ENCODE measurements around the gene ATP7B.

The ATP7B gene

GRCh38 chr13:51943721-51944120 is 67.5 kb downstream of the ATP7B start:
- no peak for DNase-seq

GRCh38 chr13:51942189-51942588 is 69.1 kb downstream of the ATP7B start:
- DNase-seq = no peak

GRCh38 chr13:51938454-51938853 is 72.8 kb downstream of the ATP7B start:
- DNase-seq = no peak

GRCh38 chr13:51937320-51938290 is 73.6 kb downstream of the ATP7B start:
- DNase-seq = no peak

- DNase-seq = no peak
These were observed 75.7 kb downstream of the ATP7B start for GRCh38 chr13:51935326-51936171.

GRCh38 chr13:51934461-51935087 is 76.7 kb downstream of the ATP7B start:
- DNase-seq = no peak

- DNase-seq = no peak
These were observed 77.7 kb downstream of the ATP7B start for GRCh38 chr13:51933466-51934058.

- DNase-seq = no peak
These were observed 79.0 kb downstream of the ATP7B start for GRCh38 chr13:51932231-51932630.

GRCh38 chr13:51931606-51932005 is 79.6 kb downstream of the ATP7B start:
- no peak for DNase-seq

GRCh38 chr13:51929699-51930098 is 81.6 kb downstream of the ATP7B start:
- no peak for DNase-seq

GRCh38 chr13:51928231-51928630 is 83.0 kb downstream of the ATP7B start:
- no peak for DNase-seq

GRCh38 chr13:51927129-51927528 is 84.1 kb downstream of the ATP7B start:
- DNase-seq = no peak

GRCh38 chr13:51926528-51926885 is 84.7 kb downstream of the ATP7B start:
- DNase-seq = no peak

- DNase-seq = no peak
These were observed 85.3 kb downstream of the ATP7B start for GRCh38 chr13:51925865-51926527.

GRCh38 chr13:51924756-51925544 is 86.3 kb downstream of the ATP7B start:
- DNase-seq = no peak

- no peak for DNase-seq
These were observed 87.2 kb downstream of the ATP7B start for GRCh38 chr13:51923983-51924539.

- DNase-seq = no peak
These were observed 88.3 kb downstream of the ATP7B start for GRCh38 chr13:51922771-51923480.

- no peak for DNase-seq
These were observed 89.2 kb downstream of the ATP7B start for GRCh38 chr13:51921790-51922740.

GRCh38 chr13:51920786-51921185 is 90.5 kb downstream of the ATP7B start:
- no peak for DNase-seq

Measured in fibroblast of skin of right quadriceps (primary cell).